Endothelial cell of umbilical vein (primary cell): Measurements from ENCODE around the gene DCDC1. TPM values are rescaled to one million over a fixed set of nuclear protein-coding genes. Genes with fewer than 3 reads are reported as not detected.

Experiments used
- BruUV-seq: library from RNA; stranded (reverse); fragments of 400-500 nt; replicated peaks from 2 replicates; lab custom pipeline; 2021; lab: Mats Ljungman, UMichigan
- CTCF ChIA-PET: fragments of 300-600, 350-600 bp; sonication (Branson Sonifier 250); formaldehyde crosslinking; loops from one replicate; lab custom pipeline; 2021; ENCODE audit warnings: antibody characterized with exemption, inconsistent platforms; lab: Charles Lee
- POLR2A ChIA-PET: fragments of 300-600, 350-600 bp; sonication (Branson Sonifier 250); formaldehyde crosslinking; loops from one replicate; lab custom pipeline; 2021; ENCODE audit warnings: antibody characterized with exemption, inconsistent platforms; lab: Charles Lee
- DNase-seq: peaks from one replicate; pipeline ENCODE4 v3.0.0-alpha.2; 2011; ENCODE audit warnings: low read depth, low spot score
- FAIRE-seq: peaks from 2 replicates; lab custom pipeline; 2011; peaks lifted over from hg19 to GRCh38; lab: Jason Lieb, UNC
- H2AFZ ChIP-seq: 2 replicates; pipeline ENCODE4 v1.6.0; 2012; ENCODE audit warnings: low read depth, low read length, control low read depth, inconsistent platforms
- H3K27ac ChIP-seq: 2 replicates; pipeline ENCODE4 v1.5.1; 2011; ENCODE audit warnings: low read depth, mild to moderate bottlenecking, control low read depth, low read length, moderate library complexity; ENCODE audit not compliant: insufficient read depth
- H3K27me3 ChIP-seq, 2 experiments: 2 replicates each; pipeline versions ENCODE4 v1.6.0 to v1.6.1; 2011; ENCODE audit warnings: low read length in 2 of 2, mixed read lengths in 1 of 2; ENCODE audit not compliant: control insufficient read depth in 2 of 2, insufficient read depth in 2 of 2
- H3K36me3 ChIP-seq, 2 experiments: 2 replicates in 1 of 2; 3 replicates in 1 of 2; pipeline ENCODE4 v1.5.1; 2011; ENCODE audit warnings: low read length in 2 of 2, mild to moderate bottlenecking in 1 of 2, moderate library complexity in 1 of 2; ENCODE audit not compliant: control insufficient read depth in 2 of 2, insufficient read depth in 2 of 2; ENCODE audit errors: extremely low read depth in 1 of 2
- H3K4me1 ChIP-seq: 3 replicates; pipeline ENCODE4 v1.5.1; 2011; ENCODE audit warnings: mild to moderate bottlenecking, low read length; ENCODE audit not compliant: control insufficient read depth, insufficient read depth; ENCODE audit errors: extremely low read depth
- H3K4me2 ChIP-seq: 2 replicates; pipeline ENCODE4 v1.6.1; 2011; ENCODE audit warnings: low read length, control low read depth, mixed read lengths; ENCODE audit not compliant: insufficient read depth
- H3K4me3 ChIP-seq, 3 experiments: fragments of 200-600 bp in 1 of 3; sonication (generic), shearing (Covaris generic) in 1 of 3; replicated peaks in 1 of 3; 2 replicates each; pipeline ENCODE4 v1.5.1; 2011 to 2016; ENCODE audit warnings: control low read depth in 3 of 3, low read length in 3 of 3, mild to moderate bottlenecking in 2 of 3, inconsistent platforms in 1 of 3, low read depth in 1 of 3, moderate library complexity in 1 of 3; ENCODE audit not compliant: insufficient read depth in 1 of 3
- H3K79me2 ChIP-seq: 2 replicates; pipeline ENCODE4 v1.6.0; 2012; ENCODE audit warnings: low read length, inconsistent platforms; ENCODE audit not compliant: control insufficient read depth, insufficient read depth
- H3K9ac ChIP-seq: replicated peaks from 2 replicates; pipeline ENCODE3; 2011; ENCODE audit warnings: low read length, control low read depth; ENCODE audit not compliant: insufficient read depth; ENCODE audit errors: extremely low read depth
- H3K9me1 ChIP-seq: replicated peaks from 3 replicates; pipeline ENCODE4 v1.6.0; 2011; ENCODE audit warnings: mild to moderate bottlenecking, low read length; ENCODE audit not compliant: control insufficient read depth, insufficient read depth; ENCODE audit errors: extremely low read depth
- H3K9me3 ChIP-seq: replicated peaks from 2 replicates; pipeline ENCODE4 v1.5.1; 2012; ENCODE audit warnings: low read length, inconsistent platforms; ENCODE audit not compliant: control insufficient read depth, insufficient read depth
- H4K20me1 ChIP-seq: replicated peaks from 2 replicates; pipeline ENCODE3; 2011; ENCODE audit warnings: mild to moderate bottlenecking, low read length; ENCODE audit not compliant: control insufficient read depth, insufficient read depth; ENCODE audit errors: extremely low read depth
- CTCF ChIP-seq, 2 donors: IDR thresholded peaks; 1 replicate in 1 of 2; 2 replicates in 1 of 2; pipeline ENCODE4 v1.5.1; 2011; ENCODE audit warnings: low read length in 2 of 2, mild to moderate bottlenecking in 2 of 2, moderate library complexity in 2 of 2, control low read depth in 1 of 2, inconsistent platforms in 1 of 2, low read depth in 1 of 2; ENCODE audit not compliant: insufficient read depth in 1 of 2; ENCODE audit errors: extremely low read depth in 1 of 2
- EZH2 ChIP-seq: IDR thresholded peaks from 2 replicates; pipeline ENCODE4 v1.6.1; 2012; ENCODE audit warnings: borderline replicate concordance, low read depth, mild to moderate bottlenecking, moderate library complexity, low read length, inconsistent platforms; ENCODE audit not compliant: severe bottlenecking
- FOS ChIP-seq: IDR thresholded peaks from 2 replicates; pipeline ENCODE4 v1.6.1; 2011; ENCODE audit warnings: mild to moderate bottlenecking, low read length, moderate library complexity, borderline replicate concordance; ENCODE audit not compliant: insufficient read depth
- GATA2 ChIP-seq: IDR thresholded peaks from 2 replicates; pipeline ENCODE4 v1.7.0; 2011; ENCODE audit warnings: low read depth, mild to moderate bottlenecking, moderate library complexity, mixed read lengths, low read length; ENCODE audit not compliant: insufficient read length, insufficient read depth
- JUN ChIP-seq: IDR thresholded peaks from 2 replicates; pipeline ENCODE4 v1.6.1; 2011; ENCODE audit warnings: borderline replicate concordance, low read depth; ENCODE audit not compliant: insufficient read length, insufficient read depth
- MAX ChIP-seq: IDR thresholded peaks from 2 replicates; pipeline ENCODE4 v1.6.1; 2011; ENCODE audit not compliant: insufficient read depth, insufficient read length
- MYC ChIP-seq: IDR thresholded peaks from one replicate; pipeline ENCODE4 v1.6.1; 2011; ENCODE audit warnings: mild to moderate bottlenecking, low read depth, low read length
- POLR2A ChIP-seq: IDR thresholded peaks from 2 replicates; pipeline ENCODE4 v1.6.1; 2012; ENCODE audit warnings: low read depth, mild to moderate bottlenecking, control low read depth, low read length
- POLR2AphosphoS5 ChIP-seq: IDR thresholded peaks from 2 replicates; pipeline ENCODE4 v1.6.1; 2012; ENCODE audit warnings: low read depth, mild to moderate bottlenecking, control low read depth, low read length, moderate library complexity; ENCODE audit not compliant: insufficient read depth
- dilution Hi-C: fragments of 300-500 bp; cut with MboI; formaldehyde crosslinking; loops from one replicate; pipeline ENCODE4 v1.15.0; 2019; ENCODE audit warnings: low sequenced_read_pairs; ENCODE audit not compliant: extremely low pct_ligation_motif_present
- intact Hi-C: fragments of 100-400 bp; cut with micrococcal nuclease; formaldehyde crosslinking; loops from one replicate; pipeline ENCODE4 v1.10.0; 2022
- polyA plus RNA-seq, 4 experiments: library from polyadenylated mRNA; depleted of rRNA in 3 of 4; stranded (reverse) in 3 of 4; unstranded in 1 of 4; fragments of >200 nt; gene quantifications; 2 replicates each; pipeline versions ENCODE4 v1.2.1 to v1.2.3, GENCODE V29; 2011 to 2012; ENCODE audit warnings: missing spikeins in 1 of 4
- total RNA-seq: library from RNA; stranded (reverse); gene quantifications from 2 replicates; pipeline ENCODE4 v1.2.3, GENCODE V29; 2021

Gene DCDC1
- total and polyA plus RNA-seq, 2 donors (not counting 3 experiments of a cell fraction or from before 2014, with no cell fraction given) = 0.04 TPM; not detected in 1

- dilution Hi-C loops = no loop called here
- POLR2A ChIA-PET = no interaction called here
These were observed 2.7 kb downstream of the DCDC1 start for GRCh38 chr11:31366795-31367194.

More at GRCh38 chr11:31366795-31367194, 2.7 kb downstream of the DCDC1 start:
- Histone ChIP-seq H3K27ac (no peak overlapping the region), H3K27me3 (peaks cover 11 to 51% of the 10 kb centered on the region in 2 experiments), H3K9me3 (no peaks in the 10 kb centered on the region), H3K4me1 (peaks cover 6% of the 10 kb centered on the region), H2AFZ (no peak overlapping the region), H3K9me1 (no peaks in the 10 kb centered on the region), H3K36me3 (no peaks in the 10 kb centered on the region), H3K4me3 (no peak overlapping the region), H3K9ac (no peak overlapping the region), H4K20me1 (no peaks in the 10 kb centered on the region), H3K79me2 (no peaks in the 10 kb centered on the region), H3K4me2 (no peak overlapping the region)
- FAIRE-seq = no peak
- BruUV-seq = no TSS peak
- DNase-seq = no peak
- intact Hi-C loops = loop anchor here (5.0 kb wide), 2 partner anchors 461 to 726 kb away; partner anchors contain the start of gene RCN1
- TF ChIP-seq GATA2 (no peak), POLR2A (no peak), FOS (no peak), JUN (no peak), MYC (no peak), EZH2 (no peak), POLR2AphosphoS5 (no peak), CTCF (IDR thresholded peaks at IDR 0.05; ENCODE audit: extremely low read depth in 1 of 2, insufficient read depth in 1 of 2, low read depth in 1 of 2, low read length in 2 of 2) (no peak), MAX (no peak)
- CTCF ChIA-PET = interaction anchor here (1.0 kb wide), 1 partner anchor 26 kb away, joined by 3 read pairs; no protein-coding TSS in a partner anchor
